Coronary artery (tissue), 2 donors: ENCODE measurements around the gene SEMA4D.

Experiments used
- DNase-seq: peaks from one replicate; pipeline ENCODE4 v3.0.0-alpha.2; 2017; ENCODE audit warnings: low spot score
- H3K27ac ChIP-seq, 2 donors: fragments of 200-600 bp; sonication (generic); one replicate each; pipeline ENCODE4 v1.5.1; 2016 to 2019
- H3K4me3 ChIP-seq: fragments of 200-600 bp; sonication (generic); 2 replicates; pipeline ENCODE4 v1.5.1; 2016; ENCODE audit warnings: mild to moderate bottlenecking, moderate library complexity
- TF ChIP-seq, protein P1 (sequence below): fragments of 200-600 bp; sonication (generic); IDR thresholded peaks from one replicate; pipeline ENCODE4 v1.5.1; 2019; ENCODE audit warnings: antibody characterized with exemption

The SEMA4D gene

DNA sequence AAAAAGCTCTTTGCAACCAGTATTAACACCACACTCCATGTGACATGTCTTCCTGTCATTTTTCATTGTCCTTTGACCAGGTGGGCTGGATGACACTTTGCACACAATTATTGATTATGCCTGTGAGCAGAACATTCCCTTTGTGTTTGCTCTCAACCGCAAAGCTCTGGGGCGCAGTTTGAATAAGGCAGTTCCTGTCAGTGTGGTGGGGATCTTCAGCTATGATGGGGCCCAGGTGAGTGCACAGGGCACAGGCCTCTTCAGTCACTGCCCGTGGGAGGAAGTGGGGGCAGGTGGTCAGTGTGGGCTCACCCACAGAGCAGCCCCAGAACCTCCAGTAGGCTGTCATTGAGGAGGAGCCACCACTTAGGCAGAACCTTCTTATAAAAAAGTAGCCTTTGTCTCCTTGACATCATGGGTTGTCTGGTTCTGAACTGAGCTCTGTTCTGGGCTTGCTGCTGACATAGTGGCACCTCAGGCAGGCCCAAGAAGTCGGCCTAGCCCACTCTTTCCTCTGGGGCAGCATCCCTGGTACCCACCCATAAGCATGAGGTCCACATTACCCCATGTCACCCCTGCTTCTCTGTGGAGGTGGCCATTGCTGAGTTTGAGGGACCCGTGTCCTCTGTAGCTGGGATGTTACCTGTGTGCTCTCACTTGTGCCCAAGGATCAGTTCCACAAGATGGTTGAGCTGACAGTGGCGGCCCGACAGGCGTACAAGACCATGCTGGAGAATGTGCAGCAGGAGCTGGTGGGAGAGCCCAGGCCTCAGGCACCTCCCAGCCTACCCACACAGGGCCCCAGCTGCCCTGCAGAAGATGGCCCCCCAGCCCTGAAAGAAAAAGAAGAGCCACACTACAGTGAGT is 140.3 kb downstream of the SEMA4D start:
- H3K4me3 ChIP-seq: no peak overlapping the region
- TF ChIP-seq, protein P1, sequence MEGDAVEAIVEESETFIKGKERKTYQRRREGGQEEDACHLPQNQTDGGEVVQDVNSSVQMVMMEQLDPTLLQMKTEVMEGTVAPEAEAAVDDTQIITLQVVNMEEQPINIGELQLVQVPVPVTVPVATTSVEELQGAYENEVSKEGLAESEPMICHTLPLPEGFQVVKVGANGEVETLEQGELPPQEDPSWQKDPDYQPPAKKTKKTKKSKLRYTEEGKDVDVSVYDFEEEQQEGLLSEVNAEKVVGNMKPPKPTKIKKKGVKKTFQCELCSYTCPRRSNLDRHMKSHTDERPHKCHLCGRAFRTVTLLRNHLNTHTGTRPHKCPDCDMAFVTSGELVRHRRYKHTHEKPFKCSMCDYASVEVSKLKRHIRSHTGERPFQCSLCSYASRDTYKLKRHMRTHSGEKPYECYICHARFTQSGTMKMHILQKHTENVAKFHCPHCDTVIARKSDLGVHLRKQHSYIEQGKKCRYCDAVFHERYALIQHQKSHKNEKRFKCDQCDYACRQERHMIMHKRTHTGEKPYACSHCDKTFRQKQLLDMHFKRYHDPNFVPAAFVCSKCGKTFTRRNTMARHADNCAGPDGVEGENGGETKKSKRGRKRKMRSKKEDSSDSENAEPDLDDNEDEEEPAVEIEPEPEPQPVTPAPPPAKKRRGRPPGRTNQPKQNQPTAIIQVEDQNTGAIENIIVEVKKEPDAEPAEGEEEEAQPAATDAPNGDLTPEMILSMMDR: no peak
- H3K27ac ChIP-seq: no peak overlapping the region
- DNase-seq: peak; percentile 55

DNA sequence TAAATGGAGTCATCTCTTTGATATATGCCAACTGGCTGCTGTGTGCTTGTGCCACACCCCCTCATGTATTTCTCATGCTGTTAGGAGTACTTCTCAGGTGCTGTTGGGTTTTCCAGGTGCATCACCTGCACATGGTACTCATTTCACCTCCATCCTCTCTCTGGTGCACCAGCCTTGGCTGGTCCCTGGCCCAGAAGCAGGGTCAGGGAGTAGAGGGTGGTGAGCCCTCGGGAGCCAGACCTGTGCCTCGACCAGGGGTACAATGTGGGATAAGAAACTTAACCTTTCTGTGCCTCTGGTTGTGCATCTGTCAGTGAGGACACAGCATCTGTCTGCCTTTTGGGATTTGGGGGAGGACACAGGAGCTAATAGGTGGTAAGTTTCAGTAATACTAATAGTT is 141.1 kb downstream of the SEMA4D start:
- no peak overlapping the region for H3K27ac ChIP-seq
- H3K4me3 ChIP-seq: no peak overlapping the region
- peak; percentile 28 for DNase-seq
- TF ChIP-seq, protein P1: no peak

DNA sequence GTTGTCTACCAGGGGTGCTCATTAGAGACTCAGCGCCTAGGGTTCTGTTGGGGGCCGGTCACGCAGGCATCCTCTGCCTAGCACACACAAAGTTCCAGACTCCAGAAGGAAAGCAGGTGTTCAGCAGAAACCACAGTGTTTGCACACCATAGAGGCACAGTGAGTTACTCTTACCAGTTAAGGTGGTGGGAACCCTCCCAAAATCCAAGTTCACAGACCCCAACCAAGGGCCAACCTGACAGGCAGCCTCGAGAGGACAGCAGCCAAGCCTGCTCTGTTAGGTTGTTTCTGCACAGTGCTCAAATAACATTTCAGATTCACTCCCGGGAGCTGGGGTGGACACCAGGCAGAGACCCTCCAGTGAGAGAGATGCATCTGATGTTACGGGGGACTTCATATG is 143.4 kb downstream of the SEMA4D start:
- peak; percentile 57 for DNase-seq
- no peak overlapping the region for H3K4me3 ChIP-seq
- TF ChIP-seq, protein P1: no peak
- no peak overlapping the region for H3K27ac ChIP-seq

DNA sequence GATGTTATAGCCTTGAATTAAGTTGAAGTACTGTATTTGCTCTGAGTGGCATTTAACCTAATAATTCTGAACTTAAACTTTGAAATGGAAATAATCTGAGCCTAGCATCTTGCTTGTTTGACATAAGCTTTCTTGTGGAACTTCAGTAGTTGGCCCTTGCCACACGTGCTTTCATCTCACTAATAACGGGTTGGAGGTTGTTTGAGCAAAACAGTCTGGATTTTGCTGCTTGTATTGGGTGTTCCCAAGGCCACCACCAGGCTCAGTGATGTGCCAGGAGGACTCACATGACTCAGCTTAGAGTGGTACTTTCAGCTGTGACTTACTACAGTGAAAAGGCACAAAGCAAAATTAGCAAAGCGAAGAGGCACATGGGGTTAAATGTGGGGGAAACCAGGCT is 143.9 kb downstream of the SEMA4D start:
- no peak overlapping the region for H3K27ac ChIP-seq
- no peak overlapping the region for H3K4me3 ChIP-seq
- DNase-seq: peak; percentile 36
- TF ChIP-seq, protein P1: no peak

DNA sequence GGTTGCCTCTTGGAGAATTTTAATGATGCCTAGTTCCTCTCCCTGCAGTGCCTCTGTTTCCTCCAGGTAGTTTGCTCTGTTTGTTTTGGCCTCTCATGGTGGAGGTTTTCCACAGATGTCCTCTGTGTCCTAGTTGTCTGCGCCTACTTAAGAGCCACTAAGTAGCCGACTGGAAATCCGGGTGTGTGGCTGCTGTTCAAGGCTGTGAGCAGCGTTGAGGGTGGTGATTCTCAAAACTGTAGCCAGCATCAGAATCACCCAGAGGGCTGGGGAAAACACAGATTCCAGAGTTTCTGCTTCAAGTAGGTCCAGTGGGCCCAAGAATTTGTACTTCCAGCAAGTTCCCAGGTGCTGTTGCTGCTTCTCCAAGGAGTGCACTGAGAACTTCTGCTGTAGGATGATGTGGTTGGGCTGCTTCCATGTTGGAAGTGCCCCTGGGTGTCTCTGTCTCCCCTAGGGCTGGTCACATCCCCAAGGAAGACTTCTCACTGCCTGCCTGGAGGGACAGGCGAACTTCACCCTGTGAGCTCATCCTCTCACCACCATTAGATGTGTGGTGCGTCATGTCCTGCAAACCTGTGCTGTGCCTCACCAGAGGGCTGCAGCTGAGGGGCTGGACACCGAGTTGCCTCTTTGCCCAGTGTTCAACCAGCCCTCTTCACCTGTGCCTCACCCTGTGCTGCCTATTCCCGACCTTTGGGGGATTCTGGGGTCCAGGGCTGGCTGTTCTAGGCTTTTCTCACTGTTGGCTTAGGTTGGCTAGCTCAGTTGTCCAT is 144.9 kb downstream of the SEMA4D start:
- DNase-seq: peak; percentile 16
- TF ChIP-seq, protein P1: no peak
- Histone ChIP-seq H3K27ac (peak overlapping the region in 1 of 2 donors; percentile 13), H3K4me3 (no peak overlapping the region)

DNA sequence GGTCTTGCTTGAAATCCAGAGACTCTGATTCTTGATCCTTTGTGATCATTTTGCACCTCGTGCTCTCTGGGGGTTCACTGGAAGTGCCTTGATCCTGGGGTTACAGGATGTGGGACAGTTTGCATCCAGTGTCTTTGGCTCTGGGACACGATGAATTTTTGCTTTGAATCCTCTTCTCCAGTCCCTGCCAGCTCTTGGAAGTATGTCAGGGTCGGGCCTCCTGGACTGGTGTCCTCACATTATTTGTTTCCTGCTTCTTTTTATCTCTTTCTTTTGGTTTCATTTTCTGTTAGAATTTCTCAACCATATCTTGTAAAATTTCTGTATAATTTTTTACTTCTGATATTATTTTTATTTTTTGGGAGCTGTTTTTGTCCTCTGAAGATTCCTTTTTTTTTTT is 145.5 kb downstream of the SEMA4D start:
- H3K4me3 ChIP-seq: no peak overlapping the region
- no peak for DNase-seq
- TF ChIP-seq, protein P1: no peak
- H3K27ac ChIP-seq: no peak overlapping the region
